Measurements from ENCODE around the gene NFATC1. TPM values are rescaled to one million over a fixed set of nuclear protein-coding genes. Genes with fewer than 3 reads are reported as not detected.
A peak's percentile ranks its signal among the peaks of the same experiment; 100 is the strongest.

The NFATC1 gene
- total RNA-seq, 2 experiments from 2014 or later: 26.5 to 28.1 TPM

GRCh38 chr18:79452991-79453645 is 57.4 kb downstream of the NFATC1 start:
- Mint-ChIP-seq H3K27ac (no peak overlapping the region), H3K4me1 (ENCODE audit: low read depth) (no peaks in the 10 kb centered on the region), H3K9me3 (ENCODE audit: insufficient read depth) (no peaks in the 10 kb centered on the region), H3K27me3 (ENCODE audit: low read depth) (no peaks in the 10 kb centered on the region), H3K36me3 (ENCODE audit: low read depth) (peaks cover 7% of the 10 kb centered on the region), H3K4me3 (no peak overlapping the region)
- ChIA-PET CTCF (no interaction called here), POLR2A (no interaction called here)
- DNase-seq: no peak
- no peak for ATAC-seq

- H3K4me3 Mint-ChIP-seq: no peak overlapping the region
- no peaks in the 10 kb centered on the region for H3K27me3 Mint-ChIP-seq (ENCODE audit: low read depth)
- ChIA-PET POLR2A (no interaction called here), CTCF (no interaction called here)
- H3K4me1 Mint-ChIP-seq (ENCODE audit: low read depth): no peaks in the 10 kb centered on the region
- H3K27ac Mint-ChIP-seq: no peak overlapping the region
- ATAC-seq (no peak), DNase-seq (no peak)
- H3K36me3 Mint-ChIP-seq (ENCODE audit: low read depth): peaks cover 6% of the 10 kb centered on the region
- H3K9me3 Mint-ChIP-seq (ENCODE audit: insufficient read depth): no peaks in the 10 kb centered on the region
Measured at GRCh38 chr18:79453816-79454735, 58.3 kb downstream of the NFATC1 start.

- no peaks in the 10 kb centered on the region for H3K9me3 Mint-ChIP-seq (ENCODE audit: insufficient read depth)
- DNase-seq: no peak
Measured at GRCh38 chr18:79455261-79455660, 59.5 kb downstream of the NFATC1 start.

GRCh38 chr18:79456105-79456980 is 60.6 kb downstream of the NFATC1 start:
- no peak for ATAC-seq
- peak overlapping the region; percentile 49 for H3K27ac Mint-ChIP-seq
- no peak for DNase-seq
- peaks cover 8% of the 10 kb centered on the region for H3K4me1 Mint-ChIP-seq (ENCODE audit: low read depth)
- H3K4me3 Mint-ChIP-seq: no peak overlapping the region
- POLR2A ChIA-PET: no interaction called here
- CTCF ChIA-PET: no interaction called here
- H3K9me3 Mint-ChIP-seq (ENCODE audit: insufficient read depth): no peaks in the 10 kb centered on the region
- H3K36me3 Mint-ChIP-seq (ENCODE audit: low read depth): peaks cover under 1% of the 10 kb centered on the region
- H3K27me3 Mint-ChIP-seq (ENCODE audit: low read depth): no peaks in the 10 kb centered on the region

More at GRCh38 chr18:79455261-79455660, 59.5 kb downstream of the NFATC1 start:
- CTCF ChIA-PET: no interaction called here
- peaks cover 7% of the 10 kb centered on the region for H3K4me1 Mint-ChIP-seq (ENCODE audit: low read depth)
- H3K27ac Mint-ChIP-seq: no peak overlapping the region
- no peak for ATAC-seq
- POLR2A ChIA-PET: no interaction called here
- H3K27me3 Mint-ChIP-seq (ENCODE audit: low read depth): no peaks in the 10 kb centered on the region
- H3K4me3 Mint-ChIP-seq: no peak overlapping the region
- H3K36me3 Mint-ChIP-seq (ENCODE audit: low read depth): peaks cover 4% of the 10 kb centered on the region

DNA sequence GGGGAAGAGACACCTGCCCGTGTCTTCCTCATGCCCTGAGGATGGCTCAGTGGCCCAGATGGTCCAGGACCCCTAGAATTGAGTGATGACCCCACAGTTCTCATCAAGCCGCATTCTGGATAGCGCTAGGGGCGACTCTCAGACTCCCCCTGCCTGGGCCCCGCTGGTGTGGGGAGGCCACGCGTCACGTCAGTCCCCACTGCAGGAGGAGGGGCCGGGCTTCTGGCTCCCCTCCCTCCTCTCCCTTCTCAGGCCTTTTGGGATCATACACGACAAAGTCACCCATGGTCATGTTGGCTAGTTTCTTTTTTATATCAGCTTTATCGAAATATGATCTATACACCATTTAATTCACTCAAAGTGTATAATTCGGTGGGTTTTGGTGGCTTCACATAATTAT is 61.5 kb downstream of the NFATC1 start:
- Mint-ChIP-seq H3K4me1 (ENCODE audit: low read depth) (peaks cover 8% of the 10 kb centered on the region), H3K4me3 (no peak overlapping the region), H3K27me3 (ENCODE audit: low read depth) (no peaks in the 10 kb centered on the region), H3K36me3 (ENCODE audit: low read depth) (no peaks in the 10 kb centered on the region), H3K9me3 (ENCODE audit: insufficient read depth) (no peaks in the 10 kb centered on the region), H3K27ac (peak overlapping the region; percentile 49)
- DNase-seq (no peak), ATAC-seq (no peak)
- CTCF ChIA-PET: no interaction called here
- POLR2A ChIA-PET: no interaction called here

DNA sequence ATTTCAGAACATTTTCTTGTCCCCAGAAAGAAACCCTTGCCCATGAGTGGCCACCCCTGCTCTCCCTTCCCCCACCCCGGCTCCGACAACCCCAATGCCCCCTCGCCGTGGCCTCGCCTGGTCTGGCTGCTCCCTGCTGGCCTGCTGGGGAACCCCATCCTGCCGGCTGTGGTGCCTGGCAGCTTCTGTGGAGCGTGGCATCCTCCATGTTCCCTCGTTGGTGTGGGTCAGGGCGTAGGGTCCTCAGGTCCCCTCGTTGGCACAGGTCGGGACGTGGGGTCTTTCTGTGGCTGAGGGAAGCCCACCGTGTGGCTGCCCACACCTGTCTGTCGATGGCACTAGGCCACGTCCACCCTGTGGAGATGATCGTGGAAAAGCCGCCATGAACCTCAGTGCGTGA is 61.9 kb downstream of the NFATC1 start:
- H3K27ac Mint-ChIP-seq: no peak overlapping the region
- H3K4me3 Mint-ChIP-seq: no peak overlapping the region
- DNase-seq (no peak), ATAC-seq (no peak)
- ChIA-PET POLR2A (no interaction called here), CTCF (no interaction called here)
- peaks cover 8% of the 10 kb centered on the region for H3K4me1 Mint-ChIP-seq (ENCODE audit: low read depth)
- H3K27me3 Mint-ChIP-seq (ENCODE audit: low read depth): no peaks in the 10 kb centered on the region
- H3K36me3 Mint-ChIP-seq (ENCODE audit: low read depth): no peaks in the 10 kb centered on the region
- no peaks in the 10 kb centered on the region for H3K9me3 Mint-ChIP-seq (ENCODE audit: insufficient read depth)

- H3K36me3 Mint-ChIP-seq (ENCODE audit: low read depth): no peaks in the 10 kb centered on the region
- ATAC-seq (no peak), DNase-seq (no peak)
- CTCF ChIA-PET: no interaction called here
- H3K27me3 Mint-ChIP-seq (ENCODE audit: low read depth): no peaks in the 10 kb centered on the region
- H3K4me3 Mint-ChIP-seq: no peak overlapping the region
- H3K27ac Mint-ChIP-seq: no peak overlapping the region
- H3K9me3 Mint-ChIP-seq (ENCODE audit: insufficient read depth): no peaks in the 10 kb centered on the region
- POLR2A ChIA-PET: no interaction called here
- peaks cover 8% of the 10 kb centered on the region for H3K4me1 Mint-ChIP-seq (ENCODE audit: low read depth)
Measured at GRCh38 chr18:79458131-79458838, 62.6 kb downstream of the NFATC1 start.

GRCh38 chr18:79458917-79459803 is 63.4 kb downstream of the NFATC1 start:
- no peak overlapping the region for H3K4me3 Mint-ChIP-seq
- no peaks in the 10 kb centered on the region for H3K9me3 Mint-ChIP-seq (ENCODE audit: insufficient read depth)
- no peaks in the 10 kb centered on the region for H3K36me3 Mint-ChIP-seq (ENCODE audit: low read depth)
- peaks cover 8% of the 10 kb centered on the region for H3K4me1 Mint-ChIP-seq (ENCODE audit: low read depth)
- no peak for ATAC-seq
- no peaks in the 10 kb centered on the region for H3K27me3 Mint-ChIP-seq (ENCODE audit: low read depth)
- no peak for DNase-seq
- CTCF ChIA-PET: no interaction called here
- no peak overlapping the region for H3K27ac Mint-ChIP-seq
- POLR2A ChIA-PET: no interaction called here

GRCh38 chr18:79459946-79460480 is 64.3 kb downstream of the NFATC1 start:
- peaks cover 1% of the 10 kb centered on the region for H3K36me3 Mint-ChIP-seq (ENCODE audit: low read depth)
- H3K27ac Mint-ChIP-seq: peak overlapping the region; percentile 61
- H3K9me3 Mint-ChIP-seq (ENCODE audit: insufficient read depth): no peaks in the 10 kb centered on the region
- ChIA-PET CTCF (no interaction called here), POLR2A (no interaction called here)
- DNase-seq (no peak), ATAC-seq (no peak)
- no peaks in the 10 kb centered on the region for H3K27me3 Mint-ChIP-seq (ENCODE audit: low read depth)
- H3K4me3 Mint-ChIP-seq: no peak overlapping the region
- H3K4me1 Mint-ChIP-seq (ENCODE audit: low read depth): peaks cover 8% of the 10 kb centered on the region

- ATAC-seq (no peak), DNase-seq (no peak)
- Mint-ChIP-seq H3K4me3 (no peak overlapping the region), H3K36me3 (ENCODE audit: low read depth) (peaks cover 2% of the 10 kb centered on the region), H3K27ac (peak overlapping the region; percentile 61), H3K9me3 (ENCODE audit: insufficient read depth) (no peaks in the 10 kb centered on the region), H3K4me1 (ENCODE audit: low read depth) (peaks cover 8% of the 10 kb centered on the region), H3K27me3 (ENCODE audit: low read depth) (no peaks in the 10 kb centered on the region)
- ChIA-PET POLR2A (no interaction called here), CTCF (no interaction called here)
Measured at GRCh38 chr18:79460481-79461300, 65.0 kb downstream of the NFATC1 start.

Data from activated CD8-positive, alpha-beta T cell treated with anti-CD3 and anti-CD28 coated beads, Interleukin-2, amount 10 ng/mL, durations not matched to agents 7 days and 5 days (primary cell).